Keratinocyte (primary cell): ENCODE measurements around the gene ESRP2. TPM values are rescaled to one million over a fixed set of nuclear protein-coding genes. Genes with fewer than 3 reads are reported as not detected.

ENCODE experiments used
- DNase-seq: peaks from one replicate; pipeline ENCODE4 v3.0.0-alpha.2; 2011; ENCODE audit warnings: low read depth, missing footprints, low spot score
- FAIRE-seq: peaks from 2 replicates; lab custom pipeline; 2011; peaks lifted over from hg19 to GRCh38; lab: Jason Lieb, UNC
- H2AFZ ChIP-seq: 2 replicates; pipeline ENCODE4 v1.6.0; 2012; ENCODE audit warnings: low read length, control low read depth, inconsistent platforms; ENCODE audit not compliant: control insufficient read depth
- H3K27ac ChIP-seq: 2 replicates; pipeline ENCODE4 v1.5.1; 2011; ENCODE audit warnings: low read length; ENCODE audit not compliant: control insufficient read depth, insufficient read depth
- H3K27me3 ChIP-seq: 3 replicates; pipeline ENCODE4 v1.6.0; 2011; ENCODE audit warnings: low read length; ENCODE audit not compliant: control insufficient read depth, insufficient read depth; ENCODE audit errors: extremely low read depth
- H3K36me3 ChIP-seq, 2 experiments: 2 replicates in 1 of 2; 3 replicates in 1 of 2; pipeline ENCODE4 v1.5.1; 2011; ENCODE audit warnings: low read length in 2 of 2, mild to moderate bottlenecking in 1 of 2; ENCODE audit not compliant: control insufficient read depth in 2 of 2, insufficient read depth in 2 of 2; ENCODE audit errors: extremely low read depth in 1 of 2
- H3K4me1 ChIP-seq: 3 replicates; pipeline ENCODE4 v1.5.1; 2011; ENCODE audit warnings: low read length; ENCODE audit not compliant: control insufficient read depth, insufficient read depth; ENCODE audit errors: extremely low read depth
- H3K4me2 ChIP-seq: 3 replicates; pipeline ENCODE4 v1.6.0; 2011; ENCODE audit warnings: low read depth, low read length; ENCODE audit not compliant: control insufficient read depth, insufficient read depth; ENCODE audit errors: extremely low read depth
- H3K4me3 ChIP-seq, 3 experiments: fragments of 200-600 bp in 1 of 3; sonication (generic) in 1 of 3; 2 replicates in 2 of 3; 3 replicates in 1 of 3; pipeline ENCODE4 v1.5.1; 2011 to 2016; ENCODE audit warnings: low read length in 3 of 3, mild to moderate bottlenecking in 3 of 3, control low read depth in 2 of 3, inconsistent platforms in 1 of 3, low read depth in 1 of 3, mixed read lengths in 1 of 3, mixed run types in 1 of 3, moderate library complexity in 1 of 3; ENCODE audit not compliant: control insufficient read depth in 2 of 3, insufficient read depth in 2 of 3; ENCODE audit errors: extremely low read depth in 1 of 3
- H3K79me2 ChIP-seq: 2 replicates; pipeline ENCODE4 v1.6.0; 2012; ENCODE audit warnings: low read length; ENCODE audit not compliant: control insufficient read depth, insufficient read depth
- H3K9ac ChIP-seq: 3 replicates; pipeline ENCODE4 v1.6.0; 2011; ENCODE audit warnings: low read length; ENCODE audit not compliant: control insufficient read depth, insufficient read depth; ENCODE audit errors: extremely low read depth
- H3K9me1 ChIP-seq: 3 replicates; pipeline ENCODE4 v1.6.0; 2011; ENCODE audit warnings: low read length; ENCODE audit not compliant: control insufficient read depth, insufficient read depth; ENCODE audit errors: extremely low read depth
- H3K9me3 ChIP-seq: 2 replicates; pipeline ENCODE4 v1.5.1; 2012; ENCODE audit warnings: low read depth, low read length; ENCODE audit not compliant: control insufficient read depth
- H4K20me1 ChIP-seq: 3 replicates; pipeline ENCODE4 v1.6.0; 2011; ENCODE audit warnings: low read length; ENCODE audit not compliant: control insufficient read depth, insufficient read depth; ENCODE audit errors: extremely low read depth
- EZH2 ChIP-seq: IDR thresholded peaks from one replicate; pipeline ENCODE4 v1.6.1; 2012; ENCODE audit warnings: inconsistent platforms, mild to moderate bottlenecking, low read length, moderate library complexity
- dilution Hi-C: fragments of 300-500 bp; cut with MboI; formaldehyde crosslinking; loops from one replicate; pipeline ENCODE4 v1.7.0; 2020; ENCODE audit warnings: low sequenced_read_pairs; ENCODE audit not compliant: extremely low pct_ligation_motif_present
- polyA plus RNA-seq, 5 experiments: library from polyadenylated mRNA; depleted of rRNA in 3 of 5; stranded (reverse) in 3 of 5; stranded (forward) in 1 of 5; unstranded in 1 of 5; fragments of >200 nt; gene quantifications; 1 replicate in 1 of 5; 2 replicates in 3 of 5; 3 replicates in 1 of 5; pipeline versions ENCODE4 v1.2.1 to v1.2.3, GENCODE V29; 2011 to 2012; ENCODE audit warnings: missing spikeins in 2 of 5, low read depth in 1 of 5, low replicate concordance in 1 of 5
- TF ChIP-seq, protein P1 (sequence below), 3 experiments: IDR thresholded peaks in 1 of 3; conservative IDR thresholded peaks in 1 of 3; optimal IDR thresholded peaks in 1 of 3; 2 replicates in 2 of 3; 3 replicates in 1 of 3; pipeline versions ENCODE3 to v1.5.1; 2011; ENCODE audit warnings: low read length in 3 of 3, mild to moderate bottlenecking in 3 of 3, moderate library complexity in 2 of 3, control low read depth in 1 of 3, inconsistent platforms in 1 of 3; ENCODE audit not compliant: insufficient read depth in 2 of 3; ENCODE audit errors: extremely low read depth in 1 of 3

The ESRP2 gene
- polyA plus RNA-seq, 1 donor (not counting 4 experiments of a cell fraction or from before 2014, with no cell fraction given): 39.2 TPM

- peaks cover 2% of the 10 kb centered on the region for H4K20me1 ChIP-seq
- peak within 1 kb of the TSS; percentile 98 for H3K4me2 ChIP-seq
- H3K4me1 ChIP-seq: peaks cover 22% of the 10 kb centered on the region
- no peaks in the 10 kb centered on the region for H3K9me3 ChIP-seq
- TF ChIP-seq, protein P1, sequence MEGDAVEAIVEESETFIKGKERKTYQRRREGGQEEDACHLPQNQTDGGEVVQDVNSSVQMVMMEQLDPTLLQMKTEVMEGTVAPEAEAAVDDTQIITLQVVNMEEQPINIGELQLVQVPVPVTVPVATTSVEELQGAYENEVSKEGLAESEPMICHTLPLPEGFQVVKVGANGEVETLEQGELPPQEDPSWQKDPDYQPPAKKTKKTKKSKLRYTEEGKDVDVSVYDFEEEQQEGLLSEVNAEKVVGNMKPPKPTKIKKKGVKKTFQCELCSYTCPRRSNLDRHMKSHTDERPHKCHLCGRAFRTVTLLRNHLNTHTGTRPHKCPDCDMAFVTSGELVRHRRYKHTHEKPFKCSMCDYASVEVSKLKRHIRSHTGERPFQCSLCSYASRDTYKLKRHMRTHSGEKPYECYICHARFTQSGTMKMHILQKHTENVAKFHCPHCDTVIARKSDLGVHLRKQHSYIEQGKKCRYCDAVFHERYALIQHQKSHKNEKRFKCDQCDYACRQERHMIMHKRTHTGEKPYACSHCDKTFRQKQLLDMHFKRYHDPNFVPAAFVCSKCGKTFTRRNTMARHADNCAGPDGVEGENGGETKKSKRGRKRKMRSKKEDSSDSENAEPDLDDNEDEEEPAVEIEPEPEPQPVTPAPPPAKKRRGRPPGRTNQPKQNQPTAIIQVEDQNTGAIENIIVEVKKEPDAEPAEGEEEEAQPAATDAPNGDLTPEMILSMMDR (optimal IDR thresholded peaks at IDR 0.05 in 1 of 3, IDR thresholded peaks at IDR 0.05 in 1 of 3, conservative IDR thresholded peaks at IDR 0.05 in 1 of 3; ENCODE audit: extremely low read depth in 1 of 3, insufficient read depth in 2 of 3, low read length in 3 of 3): peak; percentile 55 to 84 (median 67)
- TF ChIP-seq EZH2: no peak
- dilution Hi-C loops: no loop called here
- H3K9me1 ChIP-seq: no peaks in the 10 kb centered on the region
- peak within 1 kb of the TSS; percentile 90 for H3K9ac ChIP-seq
- H3K4me3 ChIP-seq: peak within 1 kb of the TSS; percentile 82 to 94 (median 88)
- peaks cover 38% of the 10 kb centered on the region for H3K79me2 ChIP-seq
- peaks cover 12 to 14% of the 10 kb centered on the region in 2 experiments for H3K36me3 ChIP-seq
- H3K27me3 ChIP-seq: no peaks in the 10 kb centered on the region
- FAIRE-seq: no peak
- peak within 1 kb of the TSS; percentile 86 for H2AFZ ChIP-seq
- DNase-seq: no peak
- H3K27ac ChIP-seq: peak within 1 kb of the TSS; percentile 87
Measured at GRCh38 chr16:68264128-68265077, 28.5 kb upstream of the ESRP2 start, which contains the start of gene SLC7A6. SLC7A6 (plus strand) TSS chr16:68264526; CDS start chr16:68274727, 10,201 bp downstream.

DNA sequence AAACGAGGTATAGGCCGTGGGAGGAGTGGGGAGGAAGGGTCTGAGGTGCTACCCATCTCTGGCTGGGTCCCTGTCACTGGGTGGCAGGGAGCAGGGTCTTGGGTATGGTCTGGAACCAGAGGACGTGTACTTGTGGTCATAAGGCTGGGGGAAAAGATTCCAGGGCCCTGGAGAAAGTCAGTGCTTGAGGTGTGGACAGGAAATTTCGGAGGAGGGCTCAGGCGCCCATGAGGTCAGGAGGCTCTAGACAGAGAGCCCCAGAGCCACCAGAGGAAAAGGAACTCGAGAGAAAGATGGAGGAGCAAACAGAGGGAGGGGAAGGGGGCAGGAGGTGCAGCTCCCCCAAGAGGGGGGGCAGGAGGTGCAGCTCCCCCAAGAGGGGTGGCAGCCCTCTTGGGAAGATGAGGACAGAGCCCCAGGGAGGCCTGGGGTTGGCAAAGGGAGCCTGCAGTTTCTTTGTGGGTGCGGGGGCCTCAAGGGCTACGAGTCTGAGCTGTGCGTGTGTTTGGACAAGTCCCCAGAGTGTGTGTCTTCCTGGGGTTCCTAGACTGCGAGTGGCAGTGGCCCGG, 27.7 kb upstream of the ESRP2 start:
- Histone ChIP-seq H3K27me3 (no peaks in the 10 kb centered on the region), H4K20me1 (peaks cover 2% of the 10 kb centered on the region), H3K4me2 (peak overlapping the region; percentile 78), H3K9me1 (no peaks in the 10 kb centered on the region), H3K9me3 (no peaks in the 10 kb centered on the region), H3K79me2 (peaks cover 32% of the 10 kb centered on the region), H3K9ac (peak overlapping the region; percentile 90), H3K4me1 (peaks cover 22% of the 10 kb centered on the region), H3K4me3 (peak overlapping the region; percentile 68 to 94 (median 82)), H3K36me3 (peaks cover 17% of the 10 kb centered on the region in 2 experiments), H2AFZ (peak overlapping the region; percentile 86), H3K27ac (peak overlapping the region; percentile 87)
- dilution Hi-C loops: no loop called here
- no peak for DNase-seq
- TF ChIP-seq EZH2: no peak
- no peak for FAIRE-seq
